ENCODE data around the gene CREB3L1.

DNA sequence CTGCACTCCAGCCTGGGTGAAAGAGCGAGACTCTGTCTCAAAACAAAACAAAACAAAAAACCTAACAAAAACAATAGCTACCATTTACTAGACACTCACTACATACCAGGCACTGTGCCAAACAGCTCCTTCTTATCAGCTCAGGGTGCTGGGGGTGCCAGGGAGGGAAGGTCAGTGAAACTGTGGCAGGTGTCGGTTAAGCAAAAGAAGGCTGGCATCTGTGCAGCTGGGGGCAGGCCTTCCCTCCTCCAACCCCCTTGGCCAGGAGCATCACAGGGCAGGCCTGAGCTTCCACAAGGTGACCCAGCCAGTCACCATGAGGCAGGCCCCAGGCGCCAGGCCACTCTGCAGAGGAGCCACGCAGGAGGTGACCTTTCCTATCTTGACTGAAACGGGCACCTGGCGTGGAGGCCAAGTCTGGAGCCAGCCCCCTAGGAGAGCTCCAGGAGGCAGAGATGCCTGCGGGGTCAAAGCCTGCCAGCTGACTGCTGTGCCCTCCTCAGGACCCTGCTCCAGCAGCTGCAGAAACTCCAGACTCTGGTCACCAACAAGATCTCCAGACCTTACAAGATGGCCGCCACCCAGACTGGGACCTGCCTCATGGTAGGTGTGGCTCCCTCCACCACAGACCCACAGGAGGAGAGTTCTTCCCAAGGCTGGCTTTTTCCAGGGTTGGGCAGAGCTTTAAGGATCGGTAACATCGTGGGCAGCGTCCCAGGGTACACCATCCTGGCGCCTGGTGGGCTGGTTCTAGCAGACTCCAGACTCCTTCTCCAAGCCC is 38.5 kb downstream of the CREB3L1 start:
- TF ChIP-seq CEBPB (IDR thresholded peaks at IDR 0.05) (no peak), YY1 (IDR thresholded peaks at IDR 0.05; ENCODE audit: low read depth) (no peak), ZBTB7A (IDR thresholded peaks at IDR 0.05; ENCODE audit: low read depth) (no peak), TEAD4 (IDR thresholded peaks at IDR 0.05) (no peak), TAF1 (IDR thresholded peaks at IDR 0.05; ENCODE audit: low read depth) (no peak), CREB1 (IDR thresholded peaks at IDR 0.05; ENCODE audit: low read depth) (no peak), RAD21 (IDR thresholded peaks at IDR 0.05; ENCODE audit: low read depth) (no peak)
- TF ChIP-seq, protein P1, sequence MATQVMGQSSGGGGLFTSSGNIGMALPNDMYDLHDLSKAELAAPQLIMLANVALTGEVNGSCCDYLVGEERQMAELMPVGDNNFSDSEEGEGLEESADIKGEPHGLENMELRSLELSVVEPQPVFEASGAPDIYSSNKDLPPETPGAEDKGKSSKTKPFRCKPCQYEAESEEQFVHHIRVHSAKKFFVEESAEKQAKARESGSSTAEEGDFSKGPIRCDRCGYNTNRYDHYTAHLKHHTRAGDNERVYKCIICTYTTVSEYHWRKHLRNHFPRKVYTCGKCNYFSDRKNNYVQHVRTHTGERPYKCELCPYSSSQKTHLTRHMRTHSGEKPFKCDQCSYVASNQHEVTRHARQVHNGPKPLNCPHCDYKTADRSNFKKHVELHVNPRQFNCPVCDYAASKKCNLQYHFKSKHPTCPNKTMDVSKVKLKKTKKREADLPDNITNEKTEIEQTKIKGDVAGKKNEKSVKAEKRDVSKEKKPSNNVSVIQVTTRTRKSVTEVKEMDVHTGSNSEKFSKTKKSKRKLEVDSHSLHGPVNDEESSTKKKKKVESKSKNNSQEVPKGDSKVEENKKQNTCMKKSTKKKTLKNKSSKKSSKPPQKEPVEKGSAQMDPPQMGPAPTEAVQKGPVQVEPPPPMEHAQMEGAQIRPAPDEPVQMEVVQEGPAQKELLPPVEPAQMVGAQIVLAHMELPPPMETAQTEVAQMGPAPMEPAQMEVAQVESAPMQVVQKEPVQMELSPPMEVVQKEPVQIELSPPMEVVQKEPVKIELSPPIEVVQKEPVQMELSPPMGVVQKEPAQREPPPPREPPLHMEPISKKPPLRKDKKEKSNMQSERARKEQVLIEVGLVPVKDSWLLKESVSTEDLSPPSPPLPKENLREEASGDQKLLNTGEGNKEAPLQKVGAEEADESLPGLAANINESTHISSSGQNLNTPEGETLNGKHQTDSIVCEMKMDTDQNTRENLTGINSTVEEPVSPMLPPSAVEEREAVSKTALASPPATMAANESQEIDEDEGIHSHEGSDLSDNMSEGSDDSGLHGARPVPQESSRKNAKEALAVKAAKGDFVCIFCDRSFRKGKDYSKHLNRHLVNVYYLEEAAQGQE (IDR thresholded peaks at IDR 0.05; ENCODE audit: low read depth) = no peak
- TF ChIP-seq, protein P2, sequence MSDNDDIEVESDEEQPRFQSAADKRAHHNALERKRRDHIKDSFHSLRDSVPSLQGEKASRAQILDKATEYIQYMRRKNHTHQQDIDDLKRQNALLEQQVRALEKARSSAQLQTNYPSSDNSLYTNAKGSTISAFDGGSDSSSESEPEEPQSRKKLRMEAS (IDR thresholded peaks at IDR 0.05) = no peak
